ENCODE results near the gene DNAH17.

The DNAH17 gene

GRCh38 chr17:78409191-78409928 is 167.8 kb downstream of the DNAH17 start:
- DNase-seq, result no peak

GRCh38 chr17:78408476-78409050 is 168.6 kb downstream of the DNAH17 start:
- no peak for DNase-seq

DNA sequence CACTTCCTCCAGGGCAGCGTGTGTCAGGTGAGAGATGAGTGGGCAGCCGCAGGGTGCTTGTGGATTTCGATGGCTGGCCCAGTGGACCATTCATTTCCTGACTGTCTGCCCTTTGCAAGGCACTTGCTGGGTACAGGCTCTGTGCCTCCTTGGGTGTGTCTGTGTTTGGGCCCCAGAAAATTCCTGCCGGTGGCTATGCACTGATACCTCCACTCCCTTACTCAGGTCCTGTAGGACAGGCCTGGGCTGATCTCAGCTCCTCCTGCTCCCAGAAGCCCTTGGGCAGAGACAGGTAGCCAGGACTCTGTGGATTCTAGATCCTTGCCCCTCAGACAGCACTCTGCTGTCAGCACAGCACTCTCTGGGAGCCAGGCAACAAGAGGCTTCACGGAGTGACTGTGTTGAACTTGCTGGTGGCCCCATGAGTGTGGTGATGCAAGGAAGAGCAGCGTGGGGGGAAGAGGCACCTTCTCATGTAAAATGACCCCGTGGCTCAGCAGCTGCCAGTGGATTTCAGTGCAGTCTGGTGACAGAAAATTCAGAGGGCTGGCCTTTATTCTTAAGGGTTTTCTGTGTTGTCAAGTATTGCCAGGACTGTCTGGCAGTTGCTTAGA is 169.7 kb downstream of the DNAH17 start:
- peak; percentile 60 for DNase-seq

DNA sequence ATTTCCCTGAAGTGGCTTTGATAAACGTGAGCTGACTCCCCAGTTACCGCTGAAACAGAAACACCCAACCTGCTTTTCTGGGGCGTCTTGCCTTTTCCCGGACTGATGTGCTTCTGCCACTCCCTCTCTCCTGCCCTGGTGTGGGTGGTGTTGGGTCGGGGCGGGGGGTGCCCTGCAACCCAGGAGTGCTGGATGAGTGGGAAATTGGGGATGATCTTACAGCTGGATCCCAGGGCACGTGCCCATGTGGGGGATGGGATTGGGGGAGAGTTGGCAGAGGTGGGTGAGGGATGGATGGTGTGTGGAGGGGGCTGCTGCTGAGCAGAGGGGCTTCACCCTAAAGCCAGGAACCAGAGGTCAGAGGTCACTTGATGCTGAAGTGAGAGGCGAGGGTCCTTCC is 170.3 kb downstream of the DNAH17 start:
- DNase-seq, result no peak

- DNase-seq, result no peak
Measured at GRCh38 chr17:78406396-78406795, 170.8 kb downstream of the DNAH17 start.

DNA sequence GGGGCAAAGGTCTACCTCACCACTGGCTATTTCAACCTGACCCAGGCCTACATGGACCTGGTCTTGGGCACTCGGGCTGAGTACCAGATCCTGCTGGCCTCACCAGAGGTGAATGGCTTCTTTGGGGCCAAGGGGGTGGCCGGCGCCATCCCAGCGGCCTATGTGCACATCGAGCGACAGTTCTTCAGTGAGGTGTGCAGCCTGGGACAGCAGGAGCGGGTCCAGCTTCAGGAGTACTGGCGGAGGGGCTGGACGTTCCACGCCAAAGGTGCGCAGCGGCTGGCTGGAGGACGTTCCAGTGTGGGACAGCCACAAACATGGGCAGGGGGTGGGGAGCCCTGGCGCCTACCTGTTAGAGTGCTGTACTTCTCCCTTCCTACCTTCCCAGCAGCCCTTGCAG is 173.4 kb downstream of the DNAH17 start:
- no peak for DNase-seq

- peak; percentile 31 for DNase-seq
Measured at GRCh38 chr17:78401891-78402290, 175.3 kb downstream of the DNAH17 start.

- no peak for DNase-seq
Measured at GRCh38 chr17:78401246-78401645, 175.9 kb downstream of the DNAH17 start.

DNA sequence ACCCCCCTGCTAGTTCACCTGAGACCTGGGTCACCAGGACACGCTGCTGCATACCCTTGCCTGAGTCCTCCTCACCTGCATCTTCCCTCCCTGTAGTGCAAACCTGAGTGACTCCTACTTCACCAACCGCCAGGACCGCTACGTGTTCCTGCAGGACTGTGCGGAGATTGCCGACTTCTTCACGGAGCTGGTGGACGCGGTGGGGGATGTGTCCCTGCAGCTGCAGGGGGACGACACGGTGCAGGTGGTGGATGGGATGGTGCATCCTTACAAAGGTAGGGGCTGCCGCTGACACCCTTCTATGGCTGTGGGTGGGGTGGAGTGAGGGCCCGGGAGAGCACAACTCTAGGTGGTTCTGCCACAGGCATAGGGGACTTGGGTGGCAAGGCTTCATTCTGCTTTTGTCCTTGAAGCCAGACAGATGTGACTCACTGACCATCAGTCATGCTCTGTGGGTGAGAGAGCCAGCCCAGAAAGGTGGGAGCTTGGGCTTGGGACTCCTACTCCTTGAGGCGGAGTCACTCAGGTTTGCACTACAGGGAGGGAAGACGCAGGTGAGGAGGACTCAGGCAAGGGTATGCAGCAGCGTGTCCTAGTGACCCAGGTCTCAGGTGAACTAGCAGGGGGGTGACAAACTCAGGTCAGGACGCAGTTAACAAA is 176.5 kb downstream of the DNAH17 start:
- DNase-seq, result no peak

- DNase-seq, result no peak
Measured at GRCh38 chr17:78399693-78400144, 177.5 kb downstream of the DNAH17 start.

- DNase-seq, result no peak
Measured at GRCh38 chr17:78399028-78399692, 178.0 kb downstream of the DNAH17 start.

DNA sequence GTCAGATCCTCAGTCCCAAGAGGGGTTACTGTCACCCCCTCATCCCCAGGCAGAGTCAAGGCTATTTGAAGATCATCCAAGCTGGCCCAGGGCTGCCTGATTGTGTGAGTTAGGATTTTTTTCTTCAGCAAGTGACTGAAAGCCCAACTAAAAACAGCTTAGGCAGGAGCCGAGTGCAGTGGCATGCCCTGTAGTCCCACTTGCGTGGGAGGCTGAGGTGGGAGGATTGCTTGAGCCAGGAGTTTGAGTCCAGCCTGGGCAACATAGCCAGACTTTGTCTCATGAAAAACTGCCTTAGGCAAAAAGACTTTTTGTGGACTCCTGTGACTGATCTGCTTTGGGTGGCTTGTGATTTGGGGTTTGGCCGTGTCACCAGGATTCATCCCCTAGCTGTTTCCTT is 178.8 kb downstream of the DNAH17 start:
- no peak for DNase-seq

DNA sequence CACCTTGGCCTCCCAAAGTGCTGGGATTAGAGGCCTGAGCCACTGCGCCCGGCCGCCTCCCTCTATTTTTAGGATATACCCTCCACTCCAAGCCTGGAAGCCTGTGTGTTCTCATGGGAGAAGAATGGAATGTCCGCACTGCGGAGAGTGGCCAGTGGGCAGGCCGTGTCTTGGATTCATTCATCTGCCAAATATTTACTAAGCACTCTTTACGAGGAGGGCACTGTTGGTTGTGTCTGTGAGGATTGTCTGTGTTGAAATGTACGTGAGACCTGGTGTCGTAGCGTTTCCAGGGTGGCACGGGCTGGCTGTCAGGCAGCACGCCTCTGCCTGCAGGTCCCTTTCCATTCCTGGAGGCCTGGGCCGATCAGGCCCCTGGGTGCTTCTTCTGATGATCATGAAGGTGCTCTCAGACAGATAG is 179.5 kb downstream of the DNAH17 start:
- DNase-seq, result no peak

DNA sequence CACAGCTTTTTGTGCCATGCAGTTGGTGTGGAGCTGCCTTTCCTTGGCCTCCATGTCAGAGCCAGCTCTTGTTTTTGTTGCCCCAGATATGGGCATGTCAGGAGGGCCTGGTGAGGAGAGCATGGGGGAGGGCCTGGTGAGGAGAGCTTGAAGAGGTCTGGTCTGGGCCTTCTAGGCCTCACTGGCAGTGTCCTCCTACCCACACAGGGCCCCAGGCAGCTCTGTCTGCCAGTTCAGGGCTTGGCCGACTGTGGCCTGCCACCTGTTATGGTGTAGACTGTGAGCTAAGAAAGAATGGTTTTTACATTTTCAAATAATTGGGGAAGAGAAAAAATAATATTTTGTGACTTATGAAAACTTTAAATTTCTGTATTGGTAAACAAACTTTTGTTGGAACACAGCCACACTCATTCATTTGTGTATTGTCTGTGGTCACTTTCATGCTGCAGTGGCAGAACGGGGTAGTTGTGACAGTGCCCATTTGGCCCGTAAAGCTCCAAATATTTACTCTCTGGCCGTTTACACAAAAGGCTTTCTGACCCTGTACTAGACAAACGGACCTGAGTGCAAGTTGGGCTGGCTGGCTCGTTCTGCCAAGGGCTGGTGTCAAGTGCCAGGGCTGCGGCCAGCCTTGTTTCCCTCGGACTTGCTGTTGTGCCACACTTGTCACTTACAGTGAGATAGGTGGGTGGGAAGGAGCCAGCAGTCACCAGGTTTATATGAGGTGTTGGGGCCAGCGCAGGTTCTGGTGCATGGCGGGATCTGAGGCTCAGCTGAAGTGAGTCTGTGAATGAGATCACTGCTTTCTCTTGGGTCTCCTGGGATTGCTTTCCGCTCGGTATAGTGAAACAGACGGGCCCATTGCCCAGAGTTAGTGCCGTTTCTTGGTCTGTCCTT is 180.5 kb downstream of the DNAH17 start:
- no peak for DNase-seq

GRCh38 chr17:78395155-78395554 is 182.0 kb downstream of the DNAH17 start:
- DNase-seq, result no peak

- DNase-seq, result no peak
Measured at GRCh38 chr17:78394209-78394608, 183.0 kb downstream of the DNAH17 start.

DNA sequence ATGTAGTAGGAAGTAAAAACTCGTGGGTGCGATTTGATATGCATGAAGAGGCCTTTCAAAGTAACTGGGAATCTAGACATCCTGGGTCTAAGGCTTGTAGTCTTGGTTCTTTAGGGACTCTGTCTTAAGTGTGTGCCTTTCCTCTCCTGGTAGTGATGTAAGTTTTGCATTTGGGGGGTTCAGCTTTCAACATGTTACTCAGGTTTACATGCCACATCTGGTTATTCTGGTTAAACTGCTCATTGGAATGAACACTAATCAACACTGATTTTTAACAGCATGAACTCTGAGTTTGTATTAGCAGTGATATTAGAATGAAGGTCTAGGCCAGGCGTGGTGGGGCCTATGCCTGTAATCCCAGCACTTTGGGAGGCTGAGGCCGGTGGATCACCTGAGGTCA is 183.6 kb downstream of the DNAH17 start:
- no peak for DNase-seq

GRCh38 chr17:78392295-78392694 is 184.9 kb downstream of the DNAH17 start:
- DNase-seq, result no peak

DNA sequence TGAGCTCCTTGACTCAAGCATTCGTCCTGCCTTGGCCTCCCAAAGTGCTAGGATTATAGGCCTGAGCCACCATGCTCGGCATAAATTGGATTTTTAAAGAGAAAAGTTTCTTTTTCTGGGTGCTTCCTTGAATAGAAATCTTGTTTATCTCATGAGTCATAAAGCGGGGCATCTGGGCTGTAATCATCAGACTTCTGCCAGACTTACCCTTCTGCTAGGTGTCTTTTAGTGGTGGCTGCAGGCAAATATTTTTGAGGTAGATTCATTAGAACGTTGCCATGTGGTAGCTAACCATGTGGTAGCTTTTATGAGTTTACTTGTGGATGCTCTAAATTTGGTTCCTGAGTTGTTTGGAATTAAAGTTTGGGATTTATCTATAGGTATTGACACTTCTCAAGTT is 185.4 kb downstream of the DNAH17 start:
- no peak for DNase-seq

DNA sequence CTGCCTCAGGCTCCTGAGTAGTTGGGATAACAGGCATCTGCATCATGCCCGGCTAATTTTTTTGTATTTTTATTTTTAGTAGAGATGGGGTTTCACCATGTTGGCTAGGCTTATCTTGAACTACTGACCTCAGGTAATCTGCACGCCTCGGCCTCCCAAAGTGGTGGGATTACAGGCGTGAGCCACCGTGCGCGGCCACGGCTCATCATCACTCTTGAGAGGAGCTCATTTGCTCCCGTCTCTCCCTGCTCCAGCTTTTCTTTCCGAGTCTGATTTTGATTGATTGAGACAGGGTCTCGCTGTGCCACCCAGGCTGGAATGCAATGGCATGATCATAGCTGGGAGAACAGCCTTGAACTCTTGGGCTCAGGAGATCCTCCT is 186.2 kb downstream of the DNAH17 start:
- no peak for DNase-seq

GRCh38 chr17:78390241-78391050 is 186.8 kb downstream of the DNAH17 start:
- DNase-seq, result no peak
